NCI-H146 (cell line): ENCODE results near the gene IQSEC2.

Experiments used
- DNase-seq: peaks from one replicate; lab custom pipeline; 2025; lab: John Stamatoyannopoulos, UW

The IQSEC2 gene

DNA sequence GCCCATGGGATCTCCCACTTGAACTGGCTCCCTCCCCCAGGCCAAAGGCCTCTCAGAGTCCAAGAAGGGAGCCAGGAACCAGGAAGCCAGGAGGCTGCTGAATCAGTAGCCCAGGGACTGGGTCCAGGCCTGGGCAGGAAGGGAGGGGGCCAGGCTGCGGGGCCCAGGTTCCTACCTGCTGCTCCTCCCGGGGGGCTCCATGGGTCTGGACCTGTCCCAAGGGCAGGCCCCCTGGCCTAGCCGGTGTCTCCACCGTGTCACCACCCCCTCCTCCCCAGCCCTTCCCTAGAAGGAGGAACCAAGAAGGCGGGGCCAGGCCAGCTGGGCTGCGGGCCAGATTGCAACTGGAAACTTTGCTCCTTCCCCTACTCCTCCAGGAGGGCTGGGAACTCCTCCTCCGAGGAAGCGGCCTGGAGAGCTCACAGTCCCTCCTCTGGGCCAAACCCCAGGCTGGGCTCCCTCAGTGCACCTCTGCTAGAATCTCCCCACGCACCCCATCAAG, at the start of gene IQSEC2:
Gene IQSEC2 (minus strand): TSS at position 264 of the 502 bp plus-strand sequence.
- DNase-seq: no peak

DNA sequence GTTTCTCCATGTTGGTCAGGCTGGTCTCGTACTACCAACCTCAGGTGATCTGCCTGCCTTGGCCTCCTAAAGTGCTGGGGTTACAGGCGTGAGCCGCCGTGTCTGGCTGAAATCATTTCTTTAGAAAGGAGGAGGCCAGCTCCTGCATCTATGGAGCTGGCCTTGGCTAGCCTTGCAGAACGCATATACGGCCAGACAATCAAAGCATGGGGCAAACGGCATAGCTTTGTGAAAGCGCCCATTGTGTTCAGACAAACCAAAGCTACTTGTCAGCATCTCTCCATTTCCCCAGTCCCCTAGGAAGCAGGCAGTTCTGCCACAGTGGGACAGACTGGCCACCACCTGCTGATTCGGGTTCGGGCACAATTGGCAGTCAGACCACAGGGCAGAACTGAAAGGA, 48.9 kb upstream of the IQSEC2 start:
- DNase-seq: no peak

DNA sequence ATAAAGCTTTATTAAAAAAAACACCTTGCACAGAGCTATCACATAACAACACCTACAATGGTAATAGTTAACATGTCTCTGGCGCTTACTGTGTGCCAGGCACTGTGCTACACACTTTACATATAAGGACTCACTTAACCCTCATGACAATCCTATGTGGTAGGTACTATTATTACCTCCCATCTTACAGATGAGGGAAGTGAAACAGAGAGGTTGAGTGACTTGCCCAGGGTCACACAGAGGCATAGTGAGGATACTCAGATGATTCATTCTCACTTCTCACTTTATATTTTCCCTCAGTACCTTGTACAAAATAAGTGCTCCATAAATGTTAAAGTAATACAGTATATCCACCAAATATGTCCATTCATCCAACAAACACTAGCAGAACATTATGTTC, 43.4 kb upstream of the IQSEC2 start:
- DNase-seq: no peak

DNA sequence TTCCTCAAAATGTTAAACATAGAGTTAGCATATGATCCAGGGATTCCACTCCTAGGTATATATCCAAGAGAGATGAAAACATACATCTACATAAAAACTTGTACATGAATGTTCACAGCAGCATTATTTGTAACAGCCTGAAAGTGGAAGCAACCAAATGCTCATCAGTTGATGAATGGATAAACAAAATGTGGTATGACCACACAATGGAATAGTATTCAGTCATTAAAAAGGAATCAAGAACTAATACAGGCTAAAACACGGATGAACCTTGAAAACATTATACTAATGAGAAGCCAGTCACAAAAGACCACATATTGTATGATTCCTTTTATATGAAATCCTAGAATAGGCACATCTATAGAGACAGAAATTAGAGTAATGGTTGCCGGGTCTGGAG, 42.7 kb upstream of the IQSEC2 start:
- DNase-seq: no peak

DNA sequence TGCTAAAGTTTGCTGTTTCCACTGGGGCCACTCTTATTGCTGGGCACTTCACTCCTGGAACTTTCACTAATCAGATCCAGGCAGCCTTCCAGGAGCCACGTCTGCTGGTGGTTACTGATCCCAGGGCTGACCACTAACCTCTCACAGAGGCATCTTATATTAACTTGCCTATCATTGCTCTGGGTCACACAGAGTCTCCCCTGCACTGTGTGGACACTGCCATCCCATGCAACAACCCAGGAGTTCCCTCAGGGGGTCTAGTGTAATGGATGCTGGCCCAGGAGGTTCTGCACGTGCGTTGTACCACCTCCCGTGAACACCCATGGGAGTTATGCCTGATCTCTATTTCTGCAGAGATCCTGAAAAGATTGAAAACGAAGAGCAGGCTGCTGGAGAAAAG, 41.8 kb upstream of the IQSEC2 start:
- no peak for DNase-seq

DNA sequence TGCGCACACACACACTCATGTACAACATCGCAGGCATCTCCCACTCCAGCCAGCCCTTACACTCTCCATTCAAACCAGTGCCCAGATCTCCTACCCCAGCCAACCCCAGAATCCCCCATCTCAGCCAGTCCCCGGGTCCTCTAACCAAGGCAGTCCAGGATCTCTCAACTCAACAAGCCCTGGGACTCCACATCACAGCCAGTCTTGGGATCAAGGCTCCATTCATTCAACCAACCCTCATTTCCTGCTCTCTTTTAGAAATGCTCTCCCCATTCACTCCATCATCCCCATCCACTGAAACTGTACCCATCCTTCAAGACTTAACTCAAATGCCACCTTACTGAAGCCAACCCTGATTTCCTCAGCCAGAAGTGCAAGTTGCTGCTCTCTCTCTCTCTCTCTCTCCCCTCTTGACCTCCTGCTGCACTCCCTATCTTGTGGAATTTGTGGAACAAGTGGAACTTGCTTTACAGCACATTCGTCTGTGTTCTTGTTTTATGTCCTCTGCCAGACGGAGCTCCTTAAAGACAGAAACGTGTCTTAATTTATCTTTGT, 40.6 kb upstream of the IQSEC2 start:
- no peak for DNase-seq

DNA sequence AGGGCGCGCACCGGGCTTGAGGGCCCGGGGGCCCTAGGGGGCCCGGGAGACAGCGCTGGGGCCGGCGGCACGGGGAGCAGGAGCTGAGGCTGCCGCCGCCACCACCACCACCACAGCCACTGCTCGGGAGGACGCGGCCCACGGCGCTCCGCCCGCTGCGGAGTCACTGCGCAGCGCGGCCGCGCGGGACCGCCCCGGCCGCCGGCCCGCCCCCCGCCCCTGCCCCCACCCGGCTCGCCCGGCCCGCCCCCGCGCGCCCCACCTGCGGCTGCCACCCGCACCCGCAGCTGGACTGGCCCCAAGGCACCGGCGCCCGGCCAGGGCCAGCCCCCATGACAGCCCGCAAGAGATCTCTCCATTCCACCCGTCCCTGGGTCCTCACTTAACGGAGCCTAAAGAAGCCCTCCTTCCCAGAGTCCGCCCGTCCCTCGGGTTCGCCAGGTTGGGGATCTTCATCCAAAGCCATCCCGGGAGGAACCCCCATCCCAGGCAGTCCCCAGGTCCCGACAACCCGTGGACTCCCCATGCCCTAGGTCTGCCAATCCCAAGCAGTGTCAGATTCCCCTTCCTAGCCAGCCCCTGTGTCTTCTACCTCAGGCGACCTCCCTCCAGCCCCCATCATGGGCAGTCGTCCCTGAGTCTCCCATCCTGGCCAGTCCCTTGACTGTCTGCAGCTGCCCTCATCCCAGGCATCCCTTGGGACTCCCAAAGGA, 40.0 kb upstream of the IQSEC2 start:
- DNase-seq: peak; percentile 30

DNA sequence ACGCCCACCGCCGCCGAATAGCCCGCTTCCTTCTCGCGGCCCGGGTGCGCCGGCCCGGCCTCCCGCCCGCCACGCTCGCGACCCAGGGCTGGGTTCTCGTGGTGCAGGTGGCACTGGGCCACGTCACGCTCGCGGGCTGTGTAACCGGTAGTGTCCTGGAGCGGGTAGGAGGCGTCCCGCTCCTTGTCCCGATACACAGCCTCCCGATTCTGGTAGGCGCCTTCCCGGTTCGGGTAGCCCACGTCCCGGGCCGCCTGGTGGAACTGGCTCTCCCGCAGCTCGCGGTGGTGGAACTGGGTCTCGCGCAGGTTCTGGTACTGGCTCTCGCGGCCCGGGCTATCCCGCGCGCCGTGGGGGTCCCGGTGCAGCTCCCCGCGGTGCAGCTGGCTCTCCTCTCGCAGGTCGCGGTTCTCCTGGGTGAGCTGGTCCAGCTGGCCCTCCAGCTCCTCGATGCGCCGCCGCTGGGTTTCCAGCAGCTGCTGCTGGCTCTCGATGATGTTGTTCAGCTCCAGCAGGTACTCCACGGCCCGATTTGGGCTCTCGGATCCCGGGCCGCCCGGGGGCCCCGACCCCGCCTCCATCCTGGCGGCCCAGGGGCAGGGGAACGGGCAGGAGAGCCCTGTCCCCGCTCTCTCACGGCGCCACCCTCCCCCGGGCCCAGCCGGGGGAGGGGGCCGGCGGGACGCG, 39.3 kb upstream of the IQSEC2 start:
- DNase-seq: peak; percentile 6

DNA sequence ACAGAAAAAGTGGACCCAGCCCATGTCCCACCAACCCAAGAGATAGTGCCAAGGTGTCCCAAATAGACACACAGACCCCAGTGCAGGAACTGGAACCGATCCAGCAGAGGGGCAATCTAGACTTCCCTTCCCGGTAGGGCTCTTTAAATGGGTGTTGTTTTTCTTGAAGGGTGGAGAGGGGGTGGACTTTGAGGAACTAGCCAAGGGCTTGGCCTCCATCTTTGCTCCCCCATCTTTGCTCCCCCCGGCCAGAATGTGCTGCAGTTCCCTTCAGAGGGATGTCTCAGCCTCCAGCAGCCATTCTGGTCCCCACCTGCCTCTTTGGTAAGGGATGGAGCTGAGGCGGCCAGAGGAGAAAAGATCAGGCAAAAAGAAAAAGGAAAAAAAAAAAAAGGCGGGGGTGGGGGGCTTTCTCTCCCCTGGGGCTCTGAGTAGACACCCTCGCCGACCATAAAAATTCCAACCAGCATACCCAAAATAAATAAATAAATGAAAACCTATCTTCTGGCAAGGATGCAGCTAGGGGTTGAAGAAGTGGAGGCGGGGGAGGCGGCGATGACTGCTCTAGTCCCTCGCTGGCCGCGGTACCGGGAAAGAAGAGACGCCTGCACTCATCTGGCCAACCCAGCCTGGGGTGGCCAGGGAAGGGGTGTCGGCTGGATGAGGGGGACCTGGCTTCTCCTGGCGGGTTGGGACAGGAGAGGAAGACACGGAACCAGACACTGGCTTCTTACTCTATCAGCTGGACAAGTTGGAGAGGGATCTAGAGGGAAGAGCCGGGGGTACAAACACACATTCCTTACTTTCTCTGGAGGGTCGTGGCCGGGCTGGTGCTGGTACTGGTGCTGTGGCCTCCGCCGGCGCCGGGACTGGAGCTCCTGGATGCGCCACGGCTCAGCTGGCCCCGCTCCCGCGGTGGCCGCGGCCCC, 38.5 kb upstream of the IQSEC2 start:
- no peak for DNase-seq

DNA sequence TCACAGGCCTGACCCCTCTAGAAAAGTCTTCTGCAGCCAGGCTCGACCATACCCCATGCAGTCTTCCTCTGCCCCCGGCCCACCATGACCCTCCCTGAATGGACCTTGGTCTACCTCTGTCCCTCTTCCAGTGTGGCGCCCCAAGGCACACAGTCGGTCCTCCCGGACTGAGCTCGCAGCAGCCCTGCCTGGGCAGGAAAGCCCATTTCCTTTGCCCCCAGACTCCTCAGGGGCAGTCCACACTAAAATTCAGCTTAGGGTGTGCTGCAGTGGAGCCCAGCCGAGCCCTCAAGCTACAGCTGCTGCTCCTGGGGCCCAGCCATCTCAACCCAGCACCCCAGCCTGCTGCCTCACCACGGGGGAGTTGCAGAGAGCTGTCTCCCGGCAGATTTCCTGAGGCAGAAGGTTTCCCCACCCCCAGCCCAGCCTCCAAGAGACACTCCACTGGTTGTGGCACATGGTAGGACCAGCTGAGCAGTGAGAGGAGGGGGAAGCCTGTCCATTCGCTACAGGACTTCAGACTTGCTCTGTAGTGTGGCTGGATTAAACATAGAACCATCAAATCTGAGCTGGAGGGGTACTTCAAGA, 37.5 kb upstream of the IQSEC2 start:
- no peak for DNase-seq

DNA sequence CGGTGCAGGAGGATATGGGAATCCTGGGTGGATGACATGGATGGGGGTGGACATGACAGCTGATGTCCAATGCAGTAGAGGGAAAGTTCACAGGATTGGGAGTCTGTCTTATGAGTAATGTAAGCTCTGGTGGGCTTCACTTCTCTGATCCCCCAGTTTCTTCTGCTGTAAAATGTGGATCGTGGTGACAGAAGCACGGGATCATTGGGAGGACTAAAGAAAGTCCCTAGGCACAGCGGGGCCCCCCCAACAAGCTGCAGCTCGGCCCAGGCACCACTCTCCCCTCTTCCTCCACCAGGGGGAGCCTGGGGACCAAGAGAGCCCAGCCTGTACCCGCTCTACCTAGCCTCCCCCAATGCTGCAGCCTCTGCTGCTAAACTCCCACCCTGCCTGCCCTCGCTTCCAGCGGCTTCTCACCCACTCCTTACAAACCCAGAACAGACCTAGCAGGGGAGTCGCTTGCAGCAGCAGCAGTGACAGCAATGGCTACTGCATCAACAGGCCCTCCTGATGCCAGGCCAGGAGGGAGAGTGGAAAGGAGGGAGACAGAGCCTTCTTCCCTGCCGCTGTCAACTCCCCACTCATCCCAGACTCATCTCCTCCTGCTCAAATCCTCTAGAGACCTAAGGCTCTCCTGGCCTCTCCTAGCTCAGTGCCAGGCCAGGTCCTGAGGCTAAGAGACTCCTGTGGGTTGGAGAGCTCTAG, 36.1 kb upstream of the IQSEC2 start:
- DNase-seq: peak; percentile 58

DNA sequence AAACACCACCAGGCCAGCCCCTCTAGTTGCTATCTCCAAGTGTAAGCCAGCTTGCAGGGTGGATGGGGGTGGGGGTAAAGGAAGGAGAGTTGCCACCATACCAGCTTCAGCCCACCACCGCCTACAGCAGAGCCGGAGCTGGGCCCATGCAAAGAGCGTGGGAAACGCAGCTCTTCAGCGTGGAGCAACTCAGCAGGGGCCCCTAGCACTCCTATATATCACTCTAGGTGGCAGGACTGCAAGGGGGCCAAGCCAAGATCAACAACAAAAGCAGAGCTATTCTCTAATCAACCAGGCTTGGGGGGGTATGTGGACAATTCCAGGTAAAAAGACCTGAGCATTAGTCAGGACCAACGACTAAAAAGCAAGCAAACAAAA, 35.5 kb upstream of the IQSEC2 start:
- DNase-seq: peak; percentile 26

DNA sequence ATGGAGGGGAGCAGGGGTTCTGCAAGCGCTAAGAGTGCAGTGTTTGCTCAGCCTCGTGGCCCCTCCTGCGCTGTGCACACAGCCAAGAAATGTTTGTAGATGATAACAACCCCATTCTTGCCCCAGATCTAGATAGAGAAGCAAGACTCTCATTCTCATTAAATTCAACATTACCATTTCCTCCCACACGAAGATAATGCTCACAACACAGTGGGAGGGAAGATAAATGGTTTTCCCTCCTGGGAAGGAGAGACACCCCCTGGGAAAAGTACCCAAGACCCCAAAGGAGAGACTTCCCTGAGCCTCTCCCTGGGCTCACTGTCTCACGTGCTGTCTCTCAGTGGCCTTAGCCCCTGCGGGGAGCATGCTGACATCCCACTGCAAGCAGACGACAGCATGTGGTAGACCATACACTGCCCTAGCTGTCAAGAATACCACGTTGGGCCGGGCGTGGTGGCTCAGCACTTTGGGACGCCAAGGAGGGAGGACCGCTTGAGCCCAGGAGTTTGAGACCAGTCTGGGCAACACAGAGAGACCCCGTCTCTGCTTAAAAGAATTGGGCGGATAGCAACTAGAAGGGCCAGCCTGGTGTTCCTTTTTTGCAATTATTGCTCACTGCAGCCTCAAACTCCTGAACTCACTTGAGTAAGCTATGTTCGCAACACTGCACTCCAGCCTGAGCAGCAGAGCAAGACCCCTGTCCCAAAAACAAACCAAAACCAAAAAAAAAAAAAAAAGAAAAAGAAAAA, 34.9 kb upstream of the IQSEC2 start:
- DNase-seq: no peak

DNA sequence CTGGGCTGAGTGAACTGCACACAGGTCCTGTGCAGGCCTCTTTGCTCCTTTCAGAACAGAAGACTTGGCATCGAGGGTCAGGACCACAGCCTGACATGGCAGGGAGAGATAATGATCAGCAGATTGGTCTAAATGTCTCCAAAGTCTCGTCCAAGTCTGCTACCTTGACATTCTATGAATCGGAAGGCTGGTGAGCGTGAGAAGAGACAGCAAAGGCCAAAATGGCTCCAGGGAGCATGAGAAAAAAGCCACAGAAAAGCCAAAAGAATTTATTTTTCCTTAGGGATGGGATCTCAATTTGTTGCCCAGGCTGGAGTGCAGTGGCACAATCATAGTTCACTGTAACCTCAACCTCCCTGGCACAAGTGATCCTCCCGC, 32.3 kb upstream of the IQSEC2 start:
- DNase-seq: no peak

DNA sequence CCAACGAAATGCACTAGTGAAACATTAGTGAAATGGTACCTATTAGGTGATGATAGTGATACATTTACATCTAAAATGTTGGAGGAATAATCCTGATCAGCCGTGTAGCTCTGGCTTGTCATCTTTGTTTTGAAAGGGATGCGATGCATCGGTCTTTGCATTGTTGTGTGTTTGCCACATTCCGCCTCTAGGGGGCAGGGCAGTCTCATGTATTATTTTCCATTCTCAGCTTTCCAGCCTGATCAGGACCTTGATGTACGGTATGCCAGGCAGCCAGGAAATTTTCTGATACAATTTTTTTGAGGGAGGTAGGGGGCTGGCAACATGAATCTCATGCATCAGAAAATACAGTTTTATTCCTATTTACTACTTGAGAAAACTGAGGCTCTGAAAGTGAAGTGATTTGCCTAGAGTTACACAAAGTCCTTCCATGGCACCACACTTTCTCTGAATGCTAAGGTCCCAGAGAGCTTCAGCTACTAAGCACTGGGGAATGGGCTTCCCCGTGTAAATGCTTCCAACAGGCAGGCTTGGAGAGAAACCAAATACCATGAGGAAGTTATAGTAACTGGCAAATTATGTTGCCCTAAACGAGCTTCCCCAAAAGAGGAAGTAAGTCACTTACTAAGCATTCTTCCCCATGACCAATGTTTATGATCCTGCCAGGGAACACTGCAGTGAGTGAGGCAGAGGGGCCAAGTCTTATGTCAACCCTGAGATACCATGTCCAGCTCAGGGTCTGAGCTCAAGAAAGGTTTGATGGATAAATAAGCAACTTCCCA, 31.8 kb upstream of the IQSEC2 start:
- DNase-seq: peak; percentile 44

DNA sequence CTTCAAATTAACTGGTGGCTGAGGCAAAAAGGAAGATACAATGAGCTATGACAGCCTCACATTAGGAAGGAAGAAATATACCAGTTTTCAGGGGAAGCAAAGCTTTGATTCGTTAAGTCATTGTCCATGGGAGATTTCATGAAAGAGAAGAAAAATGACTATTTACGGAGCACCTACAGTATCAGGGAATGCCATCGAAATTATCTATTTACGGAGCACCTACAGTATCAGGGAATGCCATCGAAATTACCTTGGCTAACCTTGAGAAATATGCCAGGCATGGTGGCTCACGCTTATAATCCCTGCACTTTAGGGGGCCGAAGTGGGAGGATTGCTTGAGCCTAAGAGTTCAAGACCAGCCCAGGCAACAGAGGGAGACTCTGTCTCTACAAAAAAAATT, 28.5 kb upstream of the IQSEC2 start:
- DNase-seq: no peak

DNA sequence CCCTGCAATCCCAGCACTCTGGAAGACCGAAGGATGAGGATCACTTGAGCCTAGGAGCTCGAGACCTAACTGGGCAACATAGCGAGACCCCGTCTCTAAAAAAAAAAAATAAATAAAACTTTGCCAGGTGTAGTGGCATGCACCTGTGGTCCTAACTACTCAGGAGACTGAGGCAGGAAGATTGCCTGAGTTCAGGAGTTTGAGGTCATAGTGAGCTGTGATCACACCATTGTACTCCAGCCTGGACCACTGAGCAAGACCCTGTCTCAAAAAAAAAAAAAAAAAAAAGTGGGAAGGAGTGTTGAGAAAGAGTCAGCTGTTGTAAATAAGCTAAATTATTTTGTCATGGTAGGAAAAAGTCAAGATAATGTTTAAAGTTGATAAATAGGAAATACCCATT, 27.5 kb upstream of the IQSEC2 start:
- no peak for DNase-seq

DNA sequence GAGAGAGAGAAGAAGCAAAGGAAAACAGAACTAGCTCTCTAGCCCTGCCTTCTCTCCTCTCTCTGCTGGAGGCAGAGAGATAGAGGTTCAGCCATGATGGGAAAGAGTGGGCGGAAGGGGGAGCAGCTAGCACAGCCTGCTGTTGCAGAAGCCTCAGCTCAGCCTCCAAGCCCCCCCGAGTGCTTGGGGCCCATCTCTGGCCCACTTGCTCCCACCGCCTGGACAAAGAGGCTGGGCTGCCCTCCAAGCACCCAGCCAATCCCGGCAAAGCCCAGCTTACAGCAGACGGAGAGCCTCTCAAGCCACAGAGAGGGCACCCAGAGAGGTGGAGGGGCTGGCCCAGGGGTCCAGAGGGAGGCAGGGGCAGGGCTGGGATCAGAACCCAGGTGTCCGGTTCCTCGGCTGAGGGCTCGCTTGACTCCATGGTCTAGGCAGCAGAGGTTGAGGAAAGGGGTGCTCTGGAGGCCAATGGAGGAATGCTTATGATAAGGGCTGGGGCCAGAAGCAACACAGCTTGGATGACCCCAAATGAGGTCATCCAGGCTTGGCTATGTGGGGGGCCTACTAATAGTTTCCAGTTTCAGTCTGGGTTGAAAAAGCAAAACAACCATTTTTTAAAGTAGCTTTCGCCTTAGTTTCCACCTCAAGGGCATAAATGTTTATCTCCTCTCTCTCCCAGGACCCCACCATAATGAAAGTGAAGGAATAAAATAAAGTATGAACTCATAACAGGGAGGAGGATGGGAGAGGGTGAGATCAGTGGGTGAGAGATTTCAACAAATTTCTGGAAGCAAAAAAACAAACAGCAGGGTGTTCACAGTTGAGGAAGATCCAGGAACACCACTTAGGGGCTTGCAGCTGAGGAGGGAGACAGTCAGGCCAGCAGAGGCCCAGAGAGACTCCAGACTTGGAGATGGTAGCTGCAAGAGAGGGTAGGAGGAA, 24.9 kb upstream of the IQSEC2 start:
- no peak for DNase-seq
